GM12891 (cell line): ENCODE data around the gene METRN.

Source experiments
- PAX5 ChIP-seq: IDR thresholded peaks from 2 replicates; pipeline ENCODE4 v1.6.1; 2011; ENCODE audit warnings: low read length, moderate library complexity, mild to moderate bottlenecking; ENCODE audit not compliant: insufficient read depth, severe bottlenecking
- POLR2A ChIP-seq: IDR thresholded peaks from 2 replicates; pipeline ENCODE4 v1.6.1; 2011; ENCODE audit warnings: low read depth, low read length, control low read depth
- POLR2AphosphoS5 ChIP-seq: IDR thresholded peaks from 2 replicates; pipeline ENCODE4 v1.6.1; 2011; ENCODE audit warnings: low read depth, low read length, control low read depth
- POU2F2 ChIP-seq: IDR thresholded peaks from 2 replicates; pipeline ENCODE4 v1.6.1; 2011; ENCODE audit warnings: low read depth, mild to moderate bottlenecking, control low read depth, low read length, moderate library complexity
- TAF1 ChIP-seq: IDR thresholded peaks from 2 replicates; pipeline ENCODE4 v1.6.1; 2011; ENCODE audit warnings: low read depth, low read length, control low read depth

GRCh38 chr16:680625-680945 lies 34.3 kb upstream of the METRN start:
- TF ChIP-seq POLR2AphosphoS5 (no peak), POLR2A (no peak), POU2F2 (no peak), TAF1 (no peak), PAX5 (no peak)
